Panc1 (cell line): ENCODE results near the gene MAP2. TPM values are rescaled to one million over a fixed set of nuclear protein-coding genes. Genes with fewer than 3 reads are reported as not detected.

ENCODE experiments used
- ATAC-seq: fragments of 200-7000 bp; cut with Tn5 transposase; 2 replicates; pipeline ENCODE4 v1.9.1; 2020; ENCODE audit warnings: mild to moderate bottlenecking, moderate library complexity
- BruUV-seq: library from RNA; stranded (reverse); fragments of 400-500 nt; replicated peaks from 2 replicates; lab custom pipeline; 2021; lab: Mats Ljungman, UMichigan
- CTCF ChIA-PET: fragments of 300-600 bp; sonication (Branson Sonifier 250); formaldehyde crosslinking; loops from one replicate; lab custom pipeline; 2022; ENCODE audit warnings: antibody characterized with exemption; lab: Charles Lee
- POLR2A ChIA-PET: fragments of 300-600 bp; sonication (Branson Sonifier 250); formaldehyde crosslinking; loops from one replicate; lab custom pipeline; 2022; ENCODE audit warnings: antibody characterized with exemption; lab: Charles Lee
- DNase-seq: peaks from one replicate; pipeline ENCODE4 v3.0.0-alpha.2; 2010; ENCODE audit warnings: low read depth, low spot score
- H3K27ac ChIP-seq: 2 replicates; pipeline ENCODE4 v1.5.1; 2011; ENCODE audit warnings: mild to moderate bottlenecking, low read length, inconsistent platforms
- H3K27me3 ChIP-seq: fragments of 200-500 bp; sonication (Bioruptor generic); 2 replicates; pipeline ENCODE4 v1.6.0; 2014; ENCODE audit warnings: low read length, inconsistent platforms; ENCODE audit not compliant: control insufficient read depth, insufficient read depth
- H3K36me3 ChIP-seq: fragments of 200-500 bp; sonication (Bioruptor generic); 2 replicates; pipeline ENCODE4 v1.5.1; 2014; ENCODE audit warnings: inconsistent platforms, mild to moderate bottlenecking, low read length, moderate library complexity; ENCODE audit not compliant: control insufficient read depth, insufficient read depth
- H3K4me1 ChIP-seq: 2 replicates; pipeline ENCODE4 v1.5.1; 2011; ENCODE audit warnings: inconsistent platforms, mild to moderate bottlenecking, low read length, moderate library complexity; ENCODE audit not compliant: control insufficient read depth, insufficient read depth
- H3K4me3 ChIP-seq, 2 experiments: 2 replicates each; pipeline ENCODE4 v1.5.1; 2011 to 2012; ENCODE audit warnings: low read depth in 2 of 2, low read length in 2 of 2, mild to moderate bottlenecking in 2 of 2, inconsistent platforms in 1 of 2, moderate library complexity in 1 of 2
- H3K9me3 ChIP-seq: fragments of 200-500 bp; sonication (Bioruptor generic); 2 replicates; pipeline ENCODE4 v1.5.1; 2014; ENCODE audit warnings: low read depth, mild to moderate bottlenecking, inconsistent platforms, low read length, moderate library complexity; ENCODE audit not compliant: control insufficient read depth, insufficient read depth
- CTCF ChIP-seq: fragments of 450-650 bp; IDR thresholded peaks from 2 replicates; pipeline ENCODE4 v1.5.1; 2017; ENCODE audit warnings: mild to moderate bottlenecking
- POLR2AphosphoS5 ChIP-seq: IDR thresholded peaks from 2 replicates; pipeline ENCODE4 v1.6.1; 2012; ENCODE audit warnings: mild to moderate bottlenecking, low read depth, low read length, moderate library complexity
- SIN3A ChIP-seq: IDR thresholded peaks from 2 replicates; pipeline ENCODE4 v1.6.1; 2012; ENCODE audit warnings: low read depth, mild to moderate bottlenecking, low read length, moderate library complexity, borderline replicate concordance; ENCODE audit not compliant: insufficient read depth
- TCF7L2 ChIP-seq: IDR thresholded peaks from 2 replicates; pipeline ENCODE4 v1.6.1; 2011; ENCODE audit warnings: mild to moderate bottlenecking, low read depth, low read length, inconsistent platforms
- in situ Hi-C: cut with HindIII; loops from 2 replicates; pipeline ENCODE4 v1.10.0; 2016; ENCODE audit warnings: low sequenced_read_pairs, low pct_unique_long_range_greater_than_20kb
- intact Hi-C: fragments of 100-400 bp; cut with micrococcal nuclease; formaldehyde crosslinking; loops from one replicate; pipeline ENCODE4 v1.10.0; 2022; ENCODE audit not compliant: unreplicated experiment
- total RNA-seq: library from RNA; stranded (reverse); gene quantifications from one replicate; pipeline ENCODE4 v1.2.1, GENCODE V29; 2021; ENCODE audit not compliant: unreplicated experiment
- TF ChIP-seq, protein P1 (sequence below), 2 experiments: IDR thresholded peaks; 2 replicates each; pipeline ENCODE4 v1.6.1; 2011 to 2012; ENCODE audit warnings: low read depth in 2 of 2, control low read depth in 1 of 2, low read length in 1 of 2, mild to moderate bottlenecking in 1 of 2, moderate library complexity in 1 of 2; ENCODE audit not compliant: insufficient read depth in 1 of 2

The MAP2 gene
- total RNA-seq, 1 experiment from 2014 or later: 44.9 TPM

DNA sequence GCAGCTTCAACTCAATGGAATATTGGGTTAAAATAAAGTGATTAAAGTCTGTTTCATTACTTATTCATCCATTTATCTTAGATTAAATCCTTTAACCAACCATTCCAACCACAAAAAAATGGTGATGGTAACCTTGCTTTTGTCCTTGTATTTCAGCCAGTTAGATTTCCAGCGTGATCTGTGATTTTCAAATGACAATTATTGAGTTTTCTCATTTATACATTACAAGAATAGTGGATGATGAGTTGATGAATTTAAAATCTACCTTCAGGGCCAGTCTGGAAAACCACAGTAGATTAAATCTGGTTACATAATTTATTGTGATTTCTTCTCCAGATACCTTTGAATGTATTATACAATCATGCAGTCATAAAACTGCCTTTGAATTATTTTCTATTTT, 318.1 kb downstream of the MAP2 start:
- no peak overlapping the region for H3K4me3 ChIP-seq
- no peak for DNase-seq
- no peaks in the 10 kb centered on the region; the same call in 1 of the 2 replicates for H3K27me3 ChIP-seq
- in situ Hi-C loops: no loop called here
- H3K27ac ChIP-seq: no peak overlapping the region
- H3K36me3 ChIP-seq: no peaks in the 10 kb centered on the region
- BruUV-seq: no TSS peak
- no peaks in the 10 kb centered on the region for H3K4me1 ChIP-seq
- ChIA-PET CTCF (no interaction called here), POLR2A (no interaction called here)
- no peaks in the 10 kb centered on the region for H3K9me3 ChIP-seq
- intact Hi-C loops: no loop called here
- no peak for TF ChIP-seq SIN3A
- TF ChIP-seq CTCF: no peak
- TF ChIP-seq, protein P1, sequence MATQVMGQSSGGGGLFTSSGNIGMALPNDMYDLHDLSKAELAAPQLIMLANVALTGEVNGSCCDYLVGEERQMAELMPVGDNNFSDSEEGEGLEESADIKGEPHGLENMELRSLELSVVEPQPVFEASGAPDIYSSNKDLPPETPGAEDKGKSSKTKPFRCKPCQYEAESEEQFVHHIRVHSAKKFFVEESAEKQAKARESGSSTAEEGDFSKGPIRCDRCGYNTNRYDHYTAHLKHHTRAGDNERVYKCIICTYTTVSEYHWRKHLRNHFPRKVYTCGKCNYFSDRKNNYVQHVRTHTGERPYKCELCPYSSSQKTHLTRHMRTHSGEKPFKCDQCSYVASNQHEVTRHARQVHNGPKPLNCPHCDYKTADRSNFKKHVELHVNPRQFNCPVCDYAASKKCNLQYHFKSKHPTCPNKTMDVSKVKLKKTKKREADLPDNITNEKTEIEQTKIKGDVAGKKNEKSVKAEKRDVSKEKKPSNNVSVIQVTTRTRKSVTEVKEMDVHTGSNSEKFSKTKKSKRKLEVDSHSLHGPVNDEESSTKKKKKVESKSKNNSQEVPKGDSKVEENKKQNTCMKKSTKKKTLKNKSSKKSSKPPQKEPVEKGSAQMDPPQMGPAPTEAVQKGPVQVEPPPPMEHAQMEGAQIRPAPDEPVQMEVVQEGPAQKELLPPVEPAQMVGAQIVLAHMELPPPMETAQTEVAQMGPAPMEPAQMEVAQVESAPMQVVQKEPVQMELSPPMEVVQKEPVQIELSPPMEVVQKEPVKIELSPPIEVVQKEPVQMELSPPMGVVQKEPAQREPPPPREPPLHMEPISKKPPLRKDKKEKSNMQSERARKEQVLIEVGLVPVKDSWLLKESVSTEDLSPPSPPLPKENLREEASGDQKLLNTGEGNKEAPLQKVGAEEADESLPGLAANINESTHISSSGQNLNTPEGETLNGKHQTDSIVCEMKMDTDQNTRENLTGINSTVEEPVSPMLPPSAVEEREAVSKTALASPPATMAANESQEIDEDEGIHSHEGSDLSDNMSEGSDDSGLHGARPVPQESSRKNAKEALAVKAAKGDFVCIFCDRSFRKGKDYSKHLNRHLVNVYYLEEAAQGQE (IDR thresholded peaks at IDR 0.05; ENCODE audit: insufficient read depth in 1 of 2, low read depth in 2 of 2, low read length in 1 of 2): no peak
- ATAC-seq: no peak

DNA sequence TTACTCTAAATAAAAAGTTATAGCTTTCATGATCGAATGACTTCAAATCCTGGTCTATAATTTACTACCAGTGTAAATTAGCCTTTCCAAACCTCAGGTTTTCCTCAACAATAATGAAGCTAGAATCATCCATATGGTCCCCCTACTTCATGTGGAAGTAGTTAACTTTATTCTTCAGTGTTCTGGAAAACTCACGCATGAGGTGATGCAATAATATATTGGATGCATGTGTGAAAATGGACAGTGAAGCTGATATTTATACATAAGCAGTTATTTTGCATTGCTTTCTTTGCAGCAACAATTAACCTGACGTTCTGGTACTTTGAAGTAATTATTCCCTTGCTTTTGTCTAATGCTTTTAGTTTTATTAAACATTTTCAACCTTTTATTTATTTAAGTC, 329.2 kb downstream of the MAP2 start:
- Histone ChIP-seq H3K9me3 (no peaks in the 10 kb centered on the region), H3K27me3 (no peaks in the 10 kb centered on the region; the same call in none of the 2 replicates), H3K4me3 (no peak overlapping the region), H3K4me1 (no peaks in the 10 kb centered on the region), H3K27ac (no peak overlapping the region), H3K36me3 (no peaks in the 10 kb centered on the region)
- ChIA-PET CTCF (interaction anchor here (0.5 kb wide), 1 partner anchor 197 kb away, joined by 3 read pairs; no protein-coding TSS in a partner anchor), POLR2A (no interaction called here)
- TF ChIP-seq TCF7L2: no peak
- no peak for TF ChIP-seq POLR2AphosphoS5
- TF ChIP-seq, protein P1 (IDR thresholded peaks at IDR 0.05; ENCODE audit: insufficient read depth in 1 of 2, low read depth in 2 of 2, low read length in 1 of 2): no peak
- no peak for TF ChIP-seq CTCF
- no peak for TF ChIP-seq SIN3A
- no peak for DNase-seq
- ATAC-seq: no peak
- no TSS peak for BruUV-seq
- intact Hi-C loops (no loop called here), in situ Hi-C loops (no loop called here)
